CD4-positive, alpha-beta T cell treated with Interleukin-12 subunit alpha and Interleukin-12 subunit beta, for 1 hour (primary cell): Measurements from ENCODE around the gene CACNB4.

Experiments
- DNase-seq: peaks from one replicate; pipeline ENCODE4 v3.0.0-alpha.2; 2020

Gene CACNB4

DNA sequence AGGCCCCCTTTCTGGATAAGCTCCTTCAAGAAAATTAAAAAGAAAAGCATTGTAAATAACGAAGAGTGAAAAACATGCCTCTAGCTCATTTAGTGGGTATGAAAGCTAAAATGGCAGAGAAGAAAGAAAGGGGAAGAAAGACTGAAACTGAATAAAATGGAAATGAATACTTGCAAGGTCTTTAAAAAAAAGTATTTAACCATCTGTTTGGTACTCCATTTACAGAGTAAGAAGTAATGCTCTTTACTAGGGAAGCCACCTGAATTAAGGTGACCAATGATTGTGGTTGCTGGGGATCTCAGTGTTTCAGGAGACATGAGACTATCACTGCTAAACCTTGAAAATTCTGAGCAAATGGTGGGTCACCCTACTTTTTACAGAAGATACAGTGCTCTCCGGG is 253.0 kb downstream of the CACNB4 start:
- no peak for DNase-seq

DNA sequence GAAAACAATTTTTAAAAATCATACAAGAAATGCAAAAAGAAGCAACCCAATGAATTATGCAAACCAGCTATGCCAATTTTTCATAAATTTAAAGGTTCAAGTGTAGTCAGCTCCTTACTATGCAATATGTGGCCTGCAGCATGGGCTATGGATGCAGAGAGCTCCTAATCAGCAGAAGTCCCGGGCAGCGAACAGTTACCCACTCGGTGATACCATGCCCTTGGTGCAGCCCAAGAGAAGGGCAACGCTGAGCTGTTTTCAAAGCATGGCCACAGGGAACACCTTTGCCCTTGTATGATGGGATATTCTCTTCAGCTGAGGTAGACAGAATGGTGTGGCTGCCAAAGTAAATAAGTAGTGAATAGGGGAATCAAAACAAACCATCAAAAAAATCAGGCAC is 253.4 kb downstream of the CACNB4 start:
- no peak for DNase-seq

DNA sequence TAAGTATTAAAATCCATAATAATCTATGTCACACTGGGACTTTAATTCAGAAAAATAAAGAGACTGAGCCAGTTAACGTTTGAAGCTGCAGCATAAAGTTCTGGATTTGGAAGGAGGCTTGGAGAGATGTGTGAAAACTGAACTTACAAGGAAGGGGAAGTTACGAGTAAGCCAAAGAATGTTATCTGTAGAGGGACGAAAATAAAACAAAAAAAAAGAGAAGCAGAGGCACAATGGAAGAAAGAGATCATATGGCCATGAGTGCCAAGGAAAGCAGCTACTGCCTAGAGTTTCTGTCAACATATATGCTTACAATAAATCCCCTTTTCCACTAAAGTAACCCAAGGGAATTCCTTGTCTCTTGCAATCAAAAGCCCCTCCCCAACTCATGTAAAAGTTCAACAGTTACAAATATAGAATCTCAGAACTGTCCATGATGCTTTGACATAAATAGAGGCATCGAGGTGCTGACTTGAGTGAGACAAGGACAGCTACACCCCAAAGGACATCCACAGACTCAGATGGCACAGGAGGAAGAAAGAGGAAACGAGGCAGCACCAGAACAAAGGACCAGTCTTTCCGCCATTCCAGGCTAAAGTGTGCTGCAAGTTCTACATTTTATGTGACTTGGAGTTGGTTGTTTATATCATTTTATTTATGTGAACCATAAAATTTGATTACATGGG is 254.5 kb downstream of the CACNB4 start:
- DNase-seq = no peak

GRCh38 chr2:151843691-151844061 is 255.2 kb downstream of the CACNB4 start:
- no peak for DNase-seq

DNA sequence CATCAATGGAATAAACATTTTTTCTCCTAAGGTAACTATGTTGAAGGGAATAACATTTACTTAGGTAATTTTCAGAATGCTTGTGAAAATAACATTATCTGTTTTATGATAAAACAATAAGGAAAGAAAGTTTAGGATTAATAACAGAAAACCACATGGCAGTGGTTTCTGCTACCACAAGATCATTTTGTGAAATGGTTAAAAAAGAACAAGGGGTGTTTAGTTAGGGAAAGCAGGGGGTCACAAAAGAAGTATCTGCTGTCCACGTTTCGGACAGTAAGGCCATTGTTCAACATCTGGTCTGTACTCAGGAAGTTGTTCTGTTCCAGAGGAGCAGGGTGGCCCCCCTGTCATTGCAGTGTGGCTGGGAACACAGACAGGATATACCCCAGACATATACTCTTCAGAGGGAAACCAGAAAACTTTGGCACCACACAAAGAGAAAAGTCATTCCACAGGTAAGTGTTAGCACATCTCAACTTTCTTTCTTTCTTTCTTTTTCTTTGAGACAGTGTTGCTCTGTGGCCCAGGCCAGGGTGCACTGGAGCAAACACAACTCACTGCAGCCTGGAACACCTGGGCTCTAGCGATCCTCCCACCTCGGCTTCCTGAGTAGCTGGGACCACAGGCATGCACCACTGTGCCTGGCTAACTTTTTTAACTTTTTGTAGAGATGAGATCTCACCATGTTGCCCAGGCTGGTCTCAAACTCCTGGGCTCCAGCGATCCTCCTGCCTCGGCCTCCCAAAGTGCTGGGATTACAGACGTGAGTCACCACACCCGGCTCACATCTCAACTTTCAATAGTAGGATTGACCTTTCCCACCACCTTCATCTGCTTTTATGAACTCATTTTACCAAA is 255.8 kb downstream of the CACNB4 start:
- DNase-seq = no peak

GRCh38 chr2:151841047-151841424 is 257.8 kb downstream of the CACNB4 start:
- no peak for DNase-seq

DNA sequence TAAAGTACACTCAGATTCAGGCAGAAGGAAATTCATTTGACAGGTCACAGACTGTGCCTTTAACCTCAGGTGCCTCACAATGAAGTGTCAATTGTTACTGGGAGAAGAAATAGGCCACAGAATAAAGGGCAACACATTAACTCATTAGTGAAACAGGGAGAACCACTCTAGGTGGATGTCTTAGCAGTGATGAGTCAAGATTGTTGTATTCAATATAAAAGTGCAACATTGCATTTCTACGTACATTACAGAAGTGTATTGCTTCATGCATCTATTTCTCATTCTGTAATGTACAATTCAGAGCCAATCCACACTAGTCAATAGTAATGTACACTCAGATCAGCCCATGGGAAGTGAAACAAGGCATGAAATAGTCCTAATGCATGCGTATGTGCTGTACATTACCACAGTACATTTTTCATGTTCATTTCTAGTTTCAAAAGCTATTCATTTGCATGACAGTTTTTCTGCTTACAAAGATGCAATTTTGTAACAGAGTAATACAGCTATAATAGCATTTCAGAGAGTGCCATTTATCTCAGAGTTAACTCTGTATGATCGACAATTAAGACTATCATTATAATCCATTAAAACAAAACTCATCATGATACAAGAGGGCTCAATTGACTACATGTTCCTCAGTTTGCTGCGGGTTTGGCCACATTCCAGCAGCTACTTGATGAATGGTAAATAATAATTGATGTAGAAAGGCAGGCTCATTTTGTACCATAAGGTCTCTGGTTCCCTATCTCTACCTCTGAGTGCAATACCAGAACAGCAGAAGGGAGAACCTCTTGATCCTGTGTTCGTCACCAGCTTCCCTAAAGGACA is 258.4 kb downstream of the CACNB4 start:
- no peak for DNase-seq

GRCh38 chr2:151837926-151838325 is 260.9 kb downstream of the CACNB4 start:
- no peak for DNase-seq

DNA sequence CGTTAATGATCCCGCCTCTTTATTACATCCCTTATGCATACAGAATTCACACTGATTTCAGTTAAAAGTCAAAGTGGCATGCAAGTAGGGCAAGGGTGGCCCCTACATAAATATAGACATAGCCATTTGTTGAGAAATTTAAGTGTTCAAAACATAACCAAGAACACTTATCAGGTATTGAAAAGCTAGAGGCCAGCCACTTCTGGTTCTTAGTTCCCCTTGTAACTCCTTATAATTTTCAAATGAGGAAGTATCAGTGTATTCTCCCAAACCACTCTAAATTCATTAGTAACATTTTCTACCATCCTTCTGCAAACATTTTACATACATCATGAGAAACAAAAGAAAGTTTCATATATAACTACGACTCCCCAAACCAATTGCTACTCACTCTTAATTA is 264.9 kb downstream of the CACNB4 start:
- DNase-seq = no peak

DNA sequence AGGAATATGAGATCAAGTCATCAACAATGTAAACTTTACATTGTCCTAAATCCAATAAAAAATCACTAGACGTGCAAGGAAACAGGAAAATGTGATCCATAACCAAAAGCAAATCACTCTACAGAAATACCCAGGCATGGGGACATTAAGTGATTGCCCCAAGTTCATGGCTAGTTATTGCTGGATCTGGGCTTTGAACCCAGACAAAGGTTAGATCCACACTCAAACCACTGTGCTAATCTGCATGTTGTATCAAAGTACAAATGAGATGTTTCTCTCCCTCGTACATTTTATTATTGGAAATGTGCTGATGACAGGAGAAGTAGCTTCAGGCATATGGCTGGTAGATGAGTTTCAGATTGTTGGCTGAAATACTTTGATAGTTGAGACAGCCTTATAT is 267.9 kb downstream of the CACNB4 start:
- no peak for DNase-seq

GRCh38 chr2:151828890-151829324 is 269.9 kb downstream of the CACNB4 start:
- no peak for DNase-seq

GRCh38 chr2:151828143-151828889 is 270.5 kb downstream of the CACNB4 start, which contains the start of gene ARL5A:
Gene ARL5A (minus strand): TSS chr2:151828421. CDS start chr2:151828176, 245 bp downstream.
- peak; percentile 97 for DNase-seq

GRCh38 chr2:151827564-151828142 is 271.2 kb downstream of the CACNB4 start:
- peak; percentile 19 for DNase-seq

GRCh38 chr2:151826737-151827157 is 272.1 kb downstream of the CACNB4 start:
- DNase-seq = peak; percentile 25

GRCh38 chr2:151824886-151825285 is 274.0 kb downstream of the CACNB4 start:
- no peak for DNase-seq

- DNase-seq = no peak
Observed at GRCh38 chr2:151823651-151824050, 275.2 kb downstream of the CACNB4 start.

DNA sequence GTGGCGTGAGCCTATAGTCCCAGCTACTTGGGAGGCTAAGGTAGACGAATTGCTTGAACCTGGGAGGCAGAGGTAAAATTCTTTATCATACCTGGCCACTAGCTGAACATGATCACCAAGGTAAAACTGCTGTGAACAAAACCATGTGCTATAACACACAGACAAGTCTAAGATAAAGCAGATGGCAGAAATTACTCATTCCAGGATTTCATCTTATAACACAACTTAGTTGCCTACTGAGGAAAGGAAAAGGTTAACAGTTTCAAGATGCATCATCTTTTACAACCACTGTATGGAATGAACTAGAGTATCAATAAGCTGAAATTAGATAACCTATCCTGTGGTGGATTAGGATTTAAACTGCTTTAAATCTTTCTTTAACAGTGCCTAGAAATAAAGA is 278.9 kb downstream of the CACNB4 start:
- DNase-seq = no peak

DNA sequence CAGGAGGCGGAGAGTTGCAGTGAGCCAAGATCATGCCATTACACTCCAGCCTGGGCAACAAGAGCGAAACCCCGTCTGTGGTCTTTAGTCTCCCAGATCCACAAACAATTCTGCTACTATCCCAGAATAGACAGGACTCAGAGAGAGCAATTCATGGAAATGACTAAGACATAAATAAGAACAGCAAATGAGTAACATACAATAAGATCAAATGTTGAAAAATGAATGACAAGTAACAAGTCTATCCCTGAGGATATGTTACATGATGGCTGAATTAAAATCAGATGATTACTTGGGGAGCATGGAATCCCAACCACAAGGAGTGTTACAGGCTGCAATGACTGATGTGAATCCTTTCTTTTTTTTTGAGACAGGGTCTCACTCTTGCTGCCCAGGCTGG is 280.9 kb downstream of the CACNB4 start:
- no peak for DNase-seq

DNA sequence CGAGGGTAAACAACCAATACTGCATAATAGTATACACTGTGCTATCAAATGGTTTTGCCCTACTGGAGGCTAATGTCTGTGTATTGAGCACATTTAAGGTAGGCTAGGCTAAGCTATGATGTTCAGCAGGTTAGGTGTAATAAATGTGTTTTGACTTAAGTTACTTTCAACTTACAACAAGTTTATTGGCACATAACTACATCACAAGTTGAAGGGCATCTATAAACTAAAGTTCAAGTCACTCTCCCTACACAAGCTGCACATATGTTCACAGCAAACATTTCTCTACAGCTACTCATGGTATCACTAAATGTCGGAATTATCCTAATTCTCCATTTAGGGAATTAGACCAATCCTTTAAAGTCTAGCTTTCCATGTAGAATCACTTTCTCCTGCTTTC is 282.0 kb downstream of the CACNB4 start:
- no peak for DNase-seq

- no peak for DNase-seq
Observed at GRCh38 chr2:151815821-151816489, 282.9 kb downstream of the CACNB4 start.

- DNase-seq = no peak
Observed at GRCh38 chr2:151810489-151810888, 288.4 kb downstream of the CACNB4 start.

DNA sequence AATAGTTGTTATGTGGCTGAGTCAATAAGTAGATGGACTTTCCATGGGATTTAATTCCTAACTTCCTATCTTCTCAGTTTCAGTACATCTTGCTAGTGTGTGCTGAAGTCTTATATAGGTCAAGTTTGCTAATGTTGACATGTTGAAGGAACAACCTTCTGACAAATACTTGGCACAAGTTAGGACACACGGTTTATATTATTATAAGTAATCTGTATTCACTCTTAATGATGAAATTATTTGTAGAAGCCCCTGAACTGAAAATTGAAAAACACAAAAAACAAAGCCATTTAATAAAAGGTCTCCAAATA is 289.8 kb downstream of the CACNB4 start:
- no peak for DNase-seq
